ENCODE measurements around the gene SRL.

Gene SRL

GRCh38 chr16:4261557-4262172 lies 19.8 kb upstream of the SRL start:
- in situ Hi-C loops (cut with HindIII; ENCODE audit: low sequenced_read_pairs), result no loop called here

- in situ Hi-C loops (cut with HindIII; ENCODE audit: low sequenced_read_pairs), result no loop called here
Measured at GRCh38 chr16:4260360-4260759, 18.5 kb upstream of the SRL start.

- in situ Hi-C loops (cut with HindIII; ENCODE audit: low sequenced_read_pairs), result loop anchor here (10.0 kb wide), 1 partner anchor 303 kb away; no protein-coding TSS in a partner anchor
Measured at GRCh38 chr16:4257646-4258556, 16.0 kb upstream of the SRL start.

GRCh38 chr16:4253394-4254150 lies 11.7 kb upstream of the SRL start:
- in situ Hi-C loops (cut with HindIII; ENCODE audit: low sequenced_read_pairs), result loop anchor here (10.0 kb wide), 1 partner anchor 299 kb away; no protein-coding TSS in a partner anchor

GRCh38 chr16:4253012-4253393 lies 11.1 kb upstream of the SRL start:
- in situ Hi-C loops (cut with HindIII; ENCODE audit: low sequenced_read_pairs), result loop anchor here (10.0 kb wide), 1 partner anchor 298 kb away; no protein-coding TSS in a partner anchor

- in situ Hi-C loops (cut with HindIII; ENCODE audit: low sequenced_read_pairs), result loop anchor here (10.0 kb wide), 1 partner anchor 295 kb away; no protein-coding TSS in a partner anchor
Measured at GRCh38 chr16:4249530-4250308, 7.8 kb upstream of the SRL start.

GRCh38 chr16:4247460-4247784 lies 5.5 kb upstream of the SRL start:
- in situ Hi-C loops (cut with HindIII; ENCODE audit: low sequenced_read_pairs), result no loop called here

GRCh38 chr16:4246777-4247459 lies 5.0 kb upstream of the SRL start:
- in situ Hi-C loops (cut with HindIII; ENCODE audit: low sequenced_read_pairs), result no loop called here

GRCh38 chr16:4245077-4245791 lies 3.4 kb upstream of the SRL start:
- in situ Hi-C loops (cut with HindIII; ENCODE audit: low sequenced_read_pairs), result no loop called here

- in situ Hi-C loops (cut with HindIII; ENCODE audit: low sequenced_read_pairs), result loop anchor here (5.0 kb wide), 1 partner anchor 37 kb away; no protein-coding TSS in a partner anchor
Measured at GRCh38 chr16:4244254-4245076, 2.6 kb upstream of the SRL start.

GRCh38 chr16:4241258-4241927 lies 487 bp downstream of the SRL start:
- in situ Hi-C loops (cut with HindIII; ENCODE audit: low sequenced_read_pairs), result loop anchor here (5.0 kb wide), 1 partner anchor 34 kb away; no protein-coding TSS in a partner anchor

- in situ Hi-C loops (cut with HindIII; ENCODE audit: low sequenced_read_pairs), result loop anchor here (5.0 kb wide), 1 partner anchor 33 kb away; no protein-coding TSS in a partner anchor
Measured at GRCh38 chr16:4240624-4241023, 1.3 kb downstream of the SRL start.

- in situ Hi-C loops (cut with HindIII; ENCODE audit: low sequenced_read_pairs), result loop anchor here (5.0 kb wide), 1 partner anchor 32 kb away; no protein-coding TSS in a partner anchor
Measured at GRCh38 chr16:4239682-4240175, 2.2 kb downstream of the SRL start.

- in situ Hi-C loops (cut with HindIII; ENCODE audit: low sequenced_read_pairs), result no loop called here
Measured at GRCh38 chr16:4239020-4239419, 2.9 kb downstream of the SRL start.

GRCh38 chr16:4233431-4233830 lies 8.4 kb downstream of the SRL start:
- in situ Hi-C loops (cut with HindIII; ENCODE audit: low sequenced_read_pairs), result no loop called here

GRCh38 chr16:4232541-4233386 lies 9.1 kb downstream of the SRL start:
- in situ Hi-C loops (cut with HindIII; ENCODE audit: low sequenced_read_pairs), result no loop called here

- in situ Hi-C loops (cut with HindIII; ENCODE audit: low sequenced_read_pairs), result no loop called here
Measured at GRCh38 chr16:4231886-4232285, 10.0 kb downstream of the SRL start.

All from endothelial cell of hepatic sinusoid (primary cell).